ENCODE measurements around the gene GPR50.

Gene GPR50

DNA sequence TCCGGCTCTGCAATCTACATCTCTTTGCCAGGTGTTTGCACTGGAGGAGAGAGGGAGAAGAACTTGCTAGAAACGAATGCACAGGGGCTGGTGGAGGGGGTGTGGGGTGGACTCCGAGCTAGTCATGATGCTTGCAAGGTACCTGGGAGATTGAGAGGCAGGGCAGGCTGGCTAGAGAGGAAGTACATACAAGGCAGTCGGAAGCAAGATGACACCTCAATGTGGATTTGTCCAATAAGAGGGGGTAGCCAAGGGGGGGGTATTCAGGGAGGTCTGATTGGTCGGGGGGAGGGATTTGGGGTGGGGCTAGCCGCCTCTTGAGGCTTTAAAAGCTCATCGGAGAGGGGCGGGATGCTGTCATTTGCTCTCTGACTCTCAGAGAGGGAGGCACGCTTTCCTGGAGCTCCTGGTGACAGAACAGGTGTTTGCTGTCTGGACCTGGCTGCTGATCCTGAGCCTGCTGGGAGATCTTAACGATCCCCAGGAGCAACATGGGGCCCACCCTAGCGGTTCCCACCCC lies at the start of gene GPR50:
Gene GPR50 (plus strand): TSS at position 354 of the 520 bp plus-strand sequence. CDS start 138 bp downstream, at position 492.
- no peak for DNase-seq

DNA sequence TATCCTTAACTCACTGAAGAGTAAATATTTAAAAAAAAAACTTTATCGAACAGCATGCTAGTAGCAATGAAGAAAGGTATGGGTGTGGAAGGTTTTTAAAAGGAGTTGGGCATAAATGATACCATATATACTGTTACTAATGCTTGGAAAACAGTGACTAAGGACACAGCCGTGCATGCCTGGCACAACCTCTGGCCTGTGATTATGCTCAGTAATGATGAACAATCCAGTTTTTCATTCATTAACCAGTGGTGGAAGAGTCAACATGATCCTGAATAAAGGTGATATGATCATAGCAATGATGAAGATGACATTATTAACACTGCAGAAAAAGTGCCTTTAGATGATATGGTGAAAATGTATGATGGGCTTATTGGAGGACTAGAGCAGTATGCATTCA lies 43.9 kb upstream of the GPR50 start:
- no peak for DNase-seq

DNA sequence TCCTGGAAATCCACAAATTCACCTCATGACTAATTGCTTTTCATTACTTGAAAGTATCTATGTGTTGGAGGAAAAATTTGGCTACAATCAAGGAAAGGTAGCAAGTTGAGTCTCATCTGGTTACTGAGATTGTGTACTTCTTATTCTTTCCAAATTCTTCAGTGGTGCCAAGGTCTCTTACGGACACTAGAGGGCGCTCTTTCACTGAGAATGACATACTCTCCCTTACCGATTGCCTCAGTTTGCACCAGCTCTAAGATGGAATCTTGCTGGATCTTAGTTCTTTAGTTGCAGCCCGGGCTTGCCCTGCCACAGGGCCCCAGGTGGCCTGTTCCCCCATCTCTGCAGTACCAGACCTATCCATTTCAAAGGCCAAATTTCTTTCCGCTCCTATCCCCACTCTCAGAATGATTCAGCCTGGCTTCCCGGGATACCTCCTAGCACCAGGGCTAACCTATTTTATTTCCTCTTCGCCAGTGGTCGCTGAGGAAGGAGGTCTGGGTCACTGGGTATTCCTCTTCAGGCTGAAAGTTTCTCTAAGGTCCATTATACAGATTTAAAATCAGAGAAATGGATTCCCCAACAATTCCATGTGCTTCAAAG lies 24.6 kb upstream of the GPR50 start:
- DNase-seq: peak; percentile 46

DNA sequence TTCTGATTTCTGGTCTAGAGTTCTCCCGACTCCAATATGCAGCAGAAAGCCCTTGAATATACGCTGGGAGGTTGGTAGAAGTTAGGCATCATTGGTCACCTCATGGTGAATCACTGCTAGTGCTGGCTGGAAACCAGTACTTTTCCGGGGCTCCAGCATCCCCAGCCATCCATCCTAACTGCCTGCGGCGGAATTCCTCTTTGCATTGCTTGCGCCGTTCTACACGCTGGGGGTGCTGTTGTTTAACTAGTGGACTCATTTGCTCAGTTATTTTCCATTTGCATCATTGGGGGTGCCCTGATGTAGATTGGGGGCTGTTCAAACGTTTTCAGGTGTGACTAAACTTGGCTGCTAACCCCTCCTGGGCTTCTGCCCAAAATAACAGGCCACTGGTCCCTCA lies 23.3 kb upstream of the GPR50 start:
- no peak for DNase-seq

DNA sequence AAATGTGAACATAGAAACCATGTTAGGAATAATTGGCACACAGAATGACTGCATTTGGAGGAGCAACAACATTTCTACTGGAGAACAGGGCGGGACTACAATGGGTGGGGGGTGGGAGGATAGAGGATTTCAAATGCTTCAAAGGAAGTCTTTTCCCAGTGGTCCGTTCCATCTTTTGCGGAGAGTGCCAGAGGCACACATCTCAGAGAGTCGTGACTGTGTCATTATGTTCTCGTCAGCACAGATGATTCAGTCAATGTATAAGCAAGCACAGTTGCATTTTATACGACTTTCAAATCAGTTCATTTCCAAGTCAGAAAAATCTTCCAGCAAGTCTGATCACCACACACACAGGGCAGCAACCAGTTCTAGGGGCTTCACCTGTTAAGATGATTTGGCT lies 22.7 kb upstream of the GPR50 start:
- no peak for DNase-seq

DNA sequence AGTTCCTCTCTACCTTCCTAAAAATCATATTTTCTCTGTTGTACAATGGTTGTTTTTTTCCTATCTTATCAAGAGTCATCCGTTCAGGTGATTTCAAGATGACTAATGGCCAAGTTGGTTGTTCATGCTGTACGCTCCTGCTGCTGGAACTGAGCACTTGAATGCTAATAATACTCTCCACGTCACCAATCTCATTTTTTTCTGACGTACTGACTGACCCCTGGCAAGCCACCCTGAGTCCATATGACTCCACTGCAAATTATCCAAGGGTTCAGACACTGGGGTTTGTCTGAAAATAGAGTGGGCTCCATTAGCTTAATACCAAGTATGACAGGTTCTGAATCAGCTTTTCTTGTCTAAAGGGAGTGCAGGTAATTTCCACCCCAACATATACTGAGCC lies 21.1 kb upstream of the GPR50 start:
- no peak for DNase-seq

DNA sequence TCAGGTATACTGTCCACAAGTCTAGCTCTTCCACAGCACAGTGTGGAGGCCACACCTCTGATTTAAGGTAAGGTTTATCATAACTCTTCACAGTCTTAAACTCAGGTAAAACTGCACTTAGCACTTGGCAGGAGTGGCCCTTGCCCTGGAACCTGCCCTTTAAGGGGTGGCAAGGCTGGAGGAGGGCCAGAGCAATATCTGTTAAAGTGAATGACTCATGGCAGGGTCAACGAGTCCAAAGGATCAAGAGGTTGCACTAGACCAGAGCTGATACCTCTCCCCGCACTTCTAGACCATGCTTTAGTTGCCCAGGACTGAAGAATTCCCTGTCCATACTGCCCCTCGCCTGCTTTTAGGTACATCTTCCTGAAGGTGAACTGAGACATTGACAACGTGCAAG lies 14.7 kb upstream of the GPR50 start:
- DNase-seq: no peak

DNA sequence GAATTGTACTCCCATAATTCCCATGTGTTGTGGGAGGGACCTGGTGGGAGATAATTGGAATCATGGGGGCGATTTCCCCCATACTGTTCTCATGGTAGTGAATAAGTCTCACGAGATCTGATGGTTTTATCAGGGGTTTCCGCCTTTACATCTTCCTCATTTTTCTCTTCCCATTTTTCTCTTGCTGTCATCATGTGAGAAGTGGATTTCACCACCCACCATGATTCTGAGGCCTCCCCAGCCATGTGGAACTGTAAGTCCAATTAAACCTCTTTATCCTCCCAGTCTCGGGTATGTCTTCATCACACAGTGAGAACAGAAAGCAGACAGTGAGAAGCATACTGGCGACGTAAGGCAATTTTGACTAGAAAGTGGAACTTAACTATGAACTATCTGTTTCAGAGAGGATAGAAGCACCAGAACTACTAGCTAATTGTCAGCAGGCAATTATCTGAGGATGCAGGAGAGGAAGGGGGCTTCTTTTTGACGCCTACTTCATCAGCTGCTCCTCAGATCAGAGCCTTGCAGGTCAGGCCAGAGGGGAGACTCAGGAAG lies 8.5 kb upstream of the GPR50 start:
- DNase-seq: no peak

DNA sequence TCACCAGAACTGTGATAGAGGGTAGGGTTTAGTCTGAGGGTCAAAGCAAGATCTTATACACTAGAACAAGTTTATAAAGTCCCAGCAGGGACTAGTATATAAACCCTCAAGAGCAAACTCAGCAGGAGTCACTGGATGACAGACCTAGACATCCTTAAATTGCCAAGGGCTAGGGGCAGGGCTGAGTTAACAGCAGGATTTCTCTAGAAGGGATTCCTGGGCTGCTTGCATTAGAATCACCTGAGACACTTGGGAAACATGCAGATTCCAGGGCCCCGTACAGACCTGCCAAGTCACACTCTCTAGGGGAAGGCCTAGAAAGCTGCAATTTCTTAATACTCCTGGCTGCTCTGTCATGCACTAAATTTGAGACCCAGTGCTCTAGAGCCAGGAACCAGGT lies 6.6 kb upstream of the GPR50 start:
- DNase-seq: no peak

DNA sequence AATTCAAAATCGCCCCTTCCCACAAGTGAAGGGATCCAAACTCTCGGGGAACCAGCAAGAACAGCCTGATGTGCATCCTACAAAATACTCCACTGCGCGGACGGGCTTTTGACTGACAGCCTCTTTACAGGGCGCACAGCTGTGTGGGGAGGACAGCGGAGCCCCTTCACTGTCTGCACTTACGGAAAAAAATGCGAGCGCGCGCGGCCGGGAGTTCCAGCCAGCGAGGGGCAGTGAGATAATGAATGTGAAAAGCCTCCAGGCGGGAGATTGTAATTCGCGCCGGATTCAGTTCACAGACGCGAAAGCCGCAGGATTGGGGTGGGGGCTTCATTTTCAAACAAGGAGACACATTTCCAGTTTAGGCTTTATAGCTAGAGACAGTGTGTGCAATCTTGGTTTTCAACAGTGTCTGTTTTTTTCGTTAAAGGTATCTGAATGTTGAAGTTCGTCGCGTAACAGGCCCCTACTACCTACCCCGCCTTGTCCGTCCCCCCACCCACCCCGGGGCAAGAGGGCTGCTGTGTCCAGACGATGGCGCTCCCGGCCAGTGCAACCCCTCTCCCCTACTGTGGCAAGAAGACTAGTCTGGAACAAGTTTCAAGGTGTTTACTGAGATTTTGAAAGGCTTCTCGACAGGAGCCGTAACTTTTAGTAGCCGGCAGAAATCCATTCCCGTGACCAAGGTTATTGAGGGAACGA lies 1.7 kb upstream of the GPR50 start:
- DNase-seq: no peak

DNA sequence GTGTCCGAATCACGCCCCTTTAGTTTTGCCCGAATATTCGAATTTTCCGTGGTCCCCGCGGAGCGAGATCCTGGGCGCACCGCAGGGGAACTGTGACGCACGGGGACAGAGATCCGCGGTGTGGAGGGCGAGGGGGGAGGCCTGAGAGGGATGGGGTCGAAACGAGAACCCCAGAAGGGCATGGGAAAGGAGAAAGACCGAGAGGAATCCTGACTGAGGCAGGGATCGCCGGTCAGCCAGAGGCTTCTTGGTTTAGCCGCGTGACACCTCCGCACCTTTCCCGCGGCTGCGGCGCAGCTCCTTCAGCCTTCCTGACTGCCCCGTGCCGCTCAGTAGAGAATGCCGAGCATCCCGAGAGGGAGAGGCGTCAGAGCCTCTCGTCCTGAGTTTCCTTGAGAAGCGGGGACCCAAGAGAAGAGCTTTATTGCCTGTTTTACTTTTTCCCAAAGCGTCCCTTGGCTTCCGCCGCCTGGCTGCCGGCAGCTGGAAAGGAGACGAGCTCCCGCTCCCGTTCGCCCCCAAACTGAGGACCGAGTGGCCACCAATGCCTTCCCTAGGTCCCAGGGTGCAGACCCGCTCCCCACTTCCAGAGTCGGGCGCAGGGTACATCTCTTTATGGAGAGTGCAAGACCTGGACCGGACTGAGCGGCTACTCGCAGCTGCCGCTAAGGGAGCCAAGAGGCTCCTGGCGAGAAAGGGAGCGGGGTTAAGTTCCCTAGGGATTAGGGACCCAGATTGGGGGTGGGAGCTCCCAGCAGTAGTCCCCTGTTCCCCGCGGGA lies 911 bp upstream of the GPR50 start:
- DNase-seq: no peak

DNA sequence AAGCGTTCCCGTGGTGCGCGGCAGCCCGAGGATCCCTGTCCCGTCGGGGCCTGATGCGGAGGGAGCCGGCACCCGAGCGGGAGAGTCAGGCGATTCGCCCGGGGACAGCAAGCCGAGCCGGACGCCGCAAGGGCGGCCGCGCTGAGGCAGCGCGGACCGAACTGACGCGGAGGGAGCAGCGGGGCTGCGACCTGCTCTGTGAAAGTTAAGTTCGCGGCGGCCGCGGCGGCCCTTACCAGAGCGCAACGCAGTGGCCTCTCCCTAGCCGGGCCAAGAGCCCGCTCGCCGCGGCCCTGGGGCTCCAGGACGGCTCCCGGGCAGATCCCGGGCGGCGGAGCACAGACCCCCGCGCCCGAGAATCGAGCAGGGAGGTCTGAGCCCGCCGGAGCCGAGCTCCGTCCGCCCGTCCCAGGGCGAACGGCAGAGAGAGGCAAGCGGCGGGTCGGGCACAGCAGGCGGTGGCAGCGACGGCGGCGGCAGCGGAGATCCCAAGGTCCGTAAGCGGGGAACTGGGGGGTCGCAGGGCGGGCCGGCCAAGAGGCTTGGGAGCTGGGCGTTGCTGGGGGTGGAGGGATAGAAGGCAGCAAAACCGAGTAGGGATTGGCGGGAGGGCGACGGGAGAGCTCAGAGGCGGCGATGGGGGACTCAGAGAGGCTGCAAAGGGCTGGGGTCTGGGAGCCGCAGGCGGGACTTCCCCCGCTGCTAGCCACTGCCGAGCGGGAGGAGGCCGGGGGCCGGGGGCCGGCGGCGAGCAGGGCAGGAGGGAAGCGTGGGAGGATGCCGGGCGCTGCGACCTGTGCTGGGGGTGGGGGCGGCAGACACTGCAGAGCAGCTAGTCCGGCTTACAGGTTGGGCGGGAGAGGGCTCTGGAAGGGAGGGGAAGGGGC lies 1.0 kb downstream of the GPR50 start:
- no peak for DNase-seq

DNA sequence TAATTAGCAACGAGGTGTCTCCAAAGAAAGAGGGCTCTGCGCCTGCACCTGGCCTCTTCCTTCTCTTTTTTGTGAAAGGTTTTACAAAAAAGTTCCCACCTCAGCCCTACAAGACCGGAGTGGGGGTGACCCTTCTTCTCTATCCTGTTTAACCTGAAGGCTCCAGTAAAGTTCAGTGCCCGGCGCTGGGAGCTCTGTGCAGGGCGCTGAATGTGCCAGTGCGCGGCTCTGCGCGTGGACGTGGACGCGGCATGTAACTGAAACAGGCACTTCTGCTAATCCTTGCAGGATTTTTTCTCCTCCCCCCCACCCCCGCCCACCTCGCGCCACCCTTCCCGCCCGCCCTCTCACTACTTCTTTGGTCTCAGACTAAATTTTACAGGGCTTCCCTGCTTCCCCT lies 2.4 kb downstream of the GPR50 start:
- no peak for DNase-seq

DNA sequence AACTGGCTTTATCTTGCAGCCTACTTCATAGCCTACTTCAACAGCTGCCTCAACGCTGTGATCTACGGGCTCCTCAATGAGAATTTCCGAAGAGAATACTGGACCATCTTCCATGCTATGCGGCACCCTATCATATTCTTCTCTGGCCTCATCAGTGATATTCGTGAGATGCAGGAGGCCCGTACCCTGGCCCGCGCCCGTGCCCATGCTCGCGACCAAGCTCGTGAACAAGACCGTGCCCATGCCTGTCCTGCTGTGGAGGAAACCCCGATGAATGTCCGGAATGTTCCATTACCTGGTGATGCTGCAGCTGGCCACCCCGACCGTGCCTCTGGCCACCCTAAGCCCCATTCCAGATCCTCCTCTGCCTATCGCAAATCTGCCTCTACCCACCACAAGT lies 4.0 kb downstream of the GPR50 start:
- no peak for DNase-seq

DNA sequence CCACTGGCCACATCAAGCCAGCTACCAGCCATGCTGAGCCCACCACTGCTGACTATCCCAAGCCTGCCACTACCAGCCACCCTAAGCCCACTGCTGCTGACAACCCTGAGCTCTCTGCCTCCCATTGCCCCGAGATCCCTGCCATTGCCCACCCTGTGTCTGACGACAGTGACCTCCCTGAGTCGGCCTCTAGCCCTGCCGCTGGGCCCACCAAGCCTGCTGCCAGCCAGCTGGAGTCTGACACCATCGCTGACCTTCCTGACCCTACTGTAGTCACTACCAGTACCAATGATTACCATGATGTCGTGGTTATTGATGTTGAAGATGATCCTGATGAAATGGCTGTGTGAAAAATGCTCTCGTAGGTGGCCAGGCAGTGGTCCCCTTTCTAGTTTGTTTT lies 4.7 kb downstream of the GPR50 start:
- no peak for DNase-seq

DNA sequence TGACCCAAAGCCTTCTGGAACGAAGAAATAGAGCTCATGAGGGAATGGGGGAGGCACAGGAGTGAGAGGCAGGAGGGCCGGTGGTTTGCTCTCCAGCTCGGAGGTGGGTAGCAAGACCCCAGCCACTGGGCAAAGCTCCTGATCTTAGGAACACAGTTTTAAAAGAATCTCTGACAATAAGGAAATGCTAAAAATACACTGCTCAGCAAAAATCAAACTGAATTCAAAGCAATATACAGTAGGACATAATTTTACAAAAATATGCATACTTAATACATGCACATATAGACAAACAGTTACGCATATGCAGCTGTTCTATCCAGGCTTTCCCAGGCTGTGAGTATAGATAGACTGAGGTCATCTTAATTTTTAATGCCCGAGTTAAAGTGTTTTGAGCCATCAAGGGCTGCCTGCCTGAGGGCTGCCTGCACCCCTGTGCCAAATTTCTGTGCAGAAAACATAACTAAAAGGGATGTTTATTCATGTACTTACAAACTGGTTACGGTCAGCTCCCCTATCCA lies 6.9 kb downstream of the GPR50 start:
- no peak for DNase-seq

DNA sequence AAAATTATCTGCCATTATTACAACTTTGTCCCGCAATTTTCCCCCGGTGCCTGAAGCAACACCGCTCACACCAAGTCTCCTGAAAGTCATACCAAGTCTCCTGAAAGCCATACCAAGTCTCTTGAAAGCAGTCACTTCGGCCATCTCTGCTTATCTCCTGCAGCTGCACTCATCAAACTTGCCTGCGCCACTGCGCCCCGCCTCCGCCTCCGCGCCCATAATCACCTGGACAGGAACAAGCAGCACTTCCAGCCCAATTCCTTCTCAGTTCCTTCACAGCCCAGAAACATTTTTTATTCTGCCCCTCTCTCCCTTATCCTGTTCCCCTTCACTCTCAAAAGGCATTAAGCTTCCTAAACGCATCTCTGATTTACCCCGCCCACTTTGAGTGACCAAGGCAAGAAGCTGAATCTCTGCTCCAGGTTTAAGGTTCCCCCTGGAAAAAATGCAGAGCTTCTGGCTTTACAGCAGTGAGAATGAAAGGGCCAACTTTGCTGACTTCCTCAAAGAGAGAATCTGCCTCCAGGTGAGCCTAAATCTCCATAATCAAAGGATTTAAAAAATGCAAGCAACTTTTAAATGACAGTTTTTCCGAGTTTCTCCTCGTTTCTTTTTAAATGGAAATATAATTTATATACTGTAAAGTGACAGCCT lies 7.7 kb downstream of the GPR50 start:
- DNase-seq: no peak

DNA sequence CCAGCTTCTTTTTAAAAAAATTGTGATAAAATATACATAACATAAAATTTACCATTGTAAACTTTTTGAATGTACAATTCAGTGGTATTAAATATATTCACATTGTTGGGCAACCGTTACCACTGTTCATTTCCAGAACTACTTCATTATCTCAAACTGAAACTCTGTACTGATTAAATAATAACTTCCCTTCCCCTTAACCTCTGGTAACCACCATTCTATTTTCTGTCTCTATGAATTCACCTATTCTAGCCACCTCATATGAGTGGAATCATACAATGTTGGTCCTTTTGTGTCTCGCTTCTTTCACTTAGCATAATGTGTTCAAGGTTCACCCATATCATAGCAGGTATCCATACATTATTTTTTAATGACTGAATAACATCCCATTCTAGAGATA lies 8.3 kb downstream of the GPR50 start:
- no peak for DNase-seq

DNA sequence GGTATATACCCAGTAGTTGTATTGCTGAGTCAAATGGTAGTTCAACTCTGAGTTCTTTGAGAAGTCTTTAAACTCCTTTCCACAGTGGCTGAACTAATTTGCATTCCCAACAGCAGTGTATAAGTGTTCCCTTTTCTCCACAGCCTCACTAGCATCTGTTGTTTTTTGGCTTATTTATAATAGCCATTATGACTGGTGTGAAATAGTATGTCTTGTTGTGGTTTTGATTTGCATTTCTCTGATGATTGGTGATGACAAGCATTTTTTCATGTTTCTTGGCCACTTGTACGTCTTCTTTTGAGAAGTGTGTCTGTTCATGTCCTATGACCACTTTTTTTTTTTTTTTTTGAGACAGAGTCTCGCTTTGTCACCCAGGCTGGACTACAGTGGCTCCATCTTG lies 30.5 kb downstream of the GPR50 start:
- DNase-seq: no peak

DNA sequence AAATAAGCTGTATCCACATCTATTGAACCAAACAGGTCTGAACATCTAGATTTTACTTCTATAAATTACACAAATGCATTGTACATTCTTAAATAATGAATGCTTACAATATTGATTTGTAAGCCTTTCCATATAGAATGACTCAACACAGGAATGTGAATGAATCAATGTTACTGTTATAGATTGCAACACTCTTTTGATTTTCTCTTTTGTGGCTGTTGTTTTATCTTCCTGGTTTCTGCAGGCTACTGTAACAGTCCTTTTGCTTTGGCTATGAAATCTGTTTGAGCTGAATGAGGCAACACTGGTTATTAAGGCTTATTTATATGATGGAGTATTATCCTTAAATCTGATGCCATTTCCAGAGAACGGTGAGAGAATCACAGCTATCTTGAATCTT lies 49.5 kb downstream of the GPR50 start:
- DNase-seq: no peak

DNA sequence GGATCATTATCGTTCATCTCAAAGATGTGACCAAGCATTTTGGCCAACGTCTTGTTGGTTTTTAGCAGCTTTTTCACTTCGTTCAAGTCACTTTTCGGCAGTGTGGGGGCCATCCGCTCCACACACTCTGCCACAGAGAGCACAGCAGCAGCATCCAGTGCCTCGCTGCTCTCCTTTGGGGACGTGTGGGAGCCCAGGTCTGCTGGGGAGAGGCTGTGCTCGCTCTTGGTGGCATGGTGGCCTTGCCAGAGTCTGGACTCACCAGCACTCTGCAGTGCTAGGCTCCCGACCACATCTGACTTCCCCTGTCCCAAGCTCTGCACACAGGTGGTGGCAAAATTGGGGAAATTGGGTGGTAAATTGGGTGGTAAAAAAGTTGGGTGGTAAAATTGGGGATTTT lies 50.6 kb downstream of the GPR50 start:
- DNase-seq: no peak

DNA sequence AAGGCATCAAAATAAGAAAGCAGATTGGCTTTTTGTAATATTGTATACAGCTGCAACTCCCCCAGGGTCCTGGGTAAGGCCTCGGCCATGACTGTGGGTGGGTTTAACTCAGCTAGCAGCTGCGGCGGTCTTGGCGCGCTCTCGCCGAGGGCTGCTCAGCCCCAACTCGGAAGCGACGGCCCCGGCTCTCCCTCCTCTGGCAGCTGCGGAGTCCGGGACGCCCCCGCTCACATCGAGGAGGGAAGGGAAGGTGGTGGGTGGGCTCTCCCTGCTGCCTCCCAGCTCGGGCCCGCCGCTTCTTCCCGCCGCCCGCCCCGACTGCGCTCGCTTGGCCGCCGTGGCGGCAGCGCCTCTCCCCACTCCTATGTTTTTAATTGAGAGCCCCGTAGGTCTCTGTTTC lies 51.2 kb downstream of the GPR50 start:
- DNase-seq: no peak
